NCI-H526 (cell line): ENCODE results near the gene HPCAL1.
A peak's percentile ranks its signal among the peaks of the same experiment; 100 is the strongest.

Source experiments
- DNase-seq, 2 experiments: peaks; one replicate each; lab custom pipeline; 2025; lab: John Stamatoyannopoulos, UW

Gene HPCAL1

DNA sequence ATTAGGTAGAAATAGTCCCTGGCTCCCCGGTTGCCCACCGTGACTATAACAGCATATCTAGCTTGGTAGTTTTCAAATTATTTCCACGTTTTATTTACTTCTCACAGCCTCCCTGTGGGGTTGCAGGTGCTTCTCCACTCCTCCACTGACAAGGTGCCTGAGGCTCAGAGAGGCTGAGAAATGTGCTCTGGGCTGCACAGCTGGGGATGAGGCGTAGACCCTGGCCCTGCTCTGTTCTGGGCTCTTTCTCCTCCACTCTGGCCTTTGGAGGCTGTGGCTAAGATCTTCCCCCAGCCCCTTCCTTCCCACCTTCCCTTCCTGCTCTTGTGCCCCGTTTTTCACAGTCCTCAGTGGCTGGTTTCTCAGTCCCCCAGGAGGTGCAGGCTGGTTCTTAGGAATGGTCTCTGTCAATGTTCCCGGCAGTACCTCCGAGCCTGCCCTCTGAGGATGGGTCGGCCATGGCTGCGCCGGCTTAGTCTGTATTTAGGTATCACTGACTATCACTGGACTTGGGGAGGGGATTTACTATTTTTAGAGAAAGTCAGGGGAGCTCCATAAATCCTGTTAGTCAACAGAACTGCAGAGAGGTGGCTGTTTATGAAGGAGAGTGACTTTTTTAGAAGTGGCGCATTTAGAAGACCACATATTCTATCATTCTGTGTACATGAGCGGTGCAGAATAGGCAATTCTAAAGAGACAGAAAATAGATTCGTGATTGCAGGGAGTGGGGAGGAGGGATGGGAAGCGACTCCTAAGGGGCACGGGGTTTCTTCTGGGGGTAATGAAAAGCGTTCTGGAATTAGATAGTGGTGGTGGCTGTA, 35.0 kb downstream of the HPCAL1 start:
- DNase-seq, result no peak

DNA sequence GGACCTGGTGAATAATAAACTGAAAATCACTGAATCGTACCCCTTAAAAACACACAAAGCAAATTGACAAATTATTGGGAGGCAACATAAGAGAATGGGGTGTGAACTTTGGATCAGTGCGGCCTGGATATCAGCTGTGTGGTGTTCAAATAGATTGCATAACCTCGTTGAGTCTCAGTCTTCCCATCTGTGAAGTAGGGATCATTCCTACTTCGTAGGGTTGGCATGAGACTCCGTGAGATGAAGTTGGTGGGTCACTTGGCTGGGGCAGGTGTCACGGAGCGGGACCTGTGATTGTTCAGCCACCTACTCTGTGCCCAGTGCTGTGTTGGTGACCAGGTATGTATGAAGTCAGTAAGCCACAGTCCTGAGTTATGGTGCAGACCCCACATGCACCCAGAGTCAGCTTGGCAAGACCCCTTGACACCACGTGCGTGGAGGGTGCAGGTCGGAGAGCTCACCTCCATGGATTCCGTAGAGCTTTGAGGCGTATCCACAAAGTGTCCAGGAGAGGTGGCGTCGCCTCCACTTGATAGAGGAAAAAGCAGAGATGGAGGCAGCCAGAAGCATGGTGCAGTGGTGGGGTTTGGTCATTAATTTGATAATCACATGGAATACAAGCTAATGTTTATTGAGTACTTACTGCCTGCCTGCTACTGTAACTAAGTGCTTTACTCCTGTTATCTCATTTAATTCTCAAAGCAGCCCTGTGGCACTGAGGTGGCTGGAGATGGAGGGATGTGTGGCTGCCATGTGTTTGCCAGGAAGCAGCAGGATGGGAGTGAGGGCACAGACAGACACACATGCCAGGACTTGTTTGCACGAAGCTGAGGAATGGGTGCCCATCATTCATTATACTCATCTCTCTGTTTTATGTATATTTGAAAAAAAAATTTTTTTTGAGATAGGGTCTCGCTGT, 35.8 kb downstream of the HPCAL1 start:
- DNase-seq, result no peak

DNA sequence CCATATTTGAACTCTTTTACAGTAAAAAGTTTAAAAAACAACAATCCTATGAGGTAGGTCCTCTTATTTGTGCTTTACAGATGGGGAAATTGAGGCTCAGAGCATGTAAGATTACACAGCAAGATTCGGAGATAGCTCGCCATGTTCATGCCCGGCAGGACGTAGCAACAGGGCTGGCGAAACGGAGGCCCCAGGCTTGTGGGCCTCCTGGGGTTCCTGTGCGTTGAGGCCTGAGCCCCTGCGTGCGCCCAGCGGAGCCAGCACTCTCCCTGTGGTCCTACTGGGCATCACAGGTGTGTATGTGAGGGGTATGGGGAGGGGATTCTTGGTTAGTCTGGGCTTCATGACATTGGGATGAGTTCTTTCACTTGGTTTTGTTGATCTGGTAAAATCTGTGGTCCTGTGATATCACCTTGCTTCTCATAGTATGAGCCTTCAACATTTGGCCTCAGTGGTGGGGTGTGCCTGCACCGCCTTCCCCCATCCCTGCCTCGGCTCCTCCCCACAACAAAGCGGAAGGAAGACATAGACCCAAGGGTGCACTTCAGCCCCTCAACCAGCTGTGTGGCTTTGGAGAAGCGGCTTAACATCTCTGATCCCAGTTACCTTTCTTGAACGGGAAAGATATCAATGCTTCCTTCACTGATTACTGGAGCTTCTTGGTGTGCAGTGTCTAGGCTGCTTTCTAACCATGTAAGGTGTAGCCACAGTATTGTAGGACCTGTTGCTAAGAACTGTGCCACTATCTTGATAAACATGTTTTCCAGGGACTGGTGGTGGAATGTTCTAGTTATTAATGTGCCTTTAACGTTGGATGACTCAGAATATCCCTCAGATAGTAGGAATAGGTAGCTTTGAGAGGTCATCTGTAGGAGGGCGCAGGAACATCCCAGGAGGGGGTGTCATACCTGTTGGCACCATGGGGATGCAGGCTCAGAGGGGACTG, 37.2 kb downstream of the HPCAL1 start:
- no peak for DNase-seq

DNA sequence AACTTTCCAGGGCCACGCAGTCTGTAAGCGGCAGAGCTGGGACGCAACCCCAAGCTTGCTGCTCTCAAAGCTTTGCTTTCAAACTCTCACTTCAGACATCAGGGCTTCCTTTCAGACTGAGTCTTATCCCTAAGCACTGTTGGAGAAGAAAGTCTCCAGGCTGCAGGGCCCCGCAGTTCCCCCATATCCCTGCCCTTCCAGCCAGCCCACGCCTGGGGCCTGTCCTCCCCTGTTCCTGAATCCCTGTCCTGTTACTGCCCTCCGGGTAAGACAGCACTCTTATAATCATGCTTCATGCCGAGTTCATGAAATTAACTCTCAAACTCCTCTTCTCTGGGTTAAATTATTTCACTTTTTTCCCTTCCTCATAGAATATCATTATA, 37.9 kb downstream of the HPCAL1 start:
- no peak for DNase-seq

DNA sequence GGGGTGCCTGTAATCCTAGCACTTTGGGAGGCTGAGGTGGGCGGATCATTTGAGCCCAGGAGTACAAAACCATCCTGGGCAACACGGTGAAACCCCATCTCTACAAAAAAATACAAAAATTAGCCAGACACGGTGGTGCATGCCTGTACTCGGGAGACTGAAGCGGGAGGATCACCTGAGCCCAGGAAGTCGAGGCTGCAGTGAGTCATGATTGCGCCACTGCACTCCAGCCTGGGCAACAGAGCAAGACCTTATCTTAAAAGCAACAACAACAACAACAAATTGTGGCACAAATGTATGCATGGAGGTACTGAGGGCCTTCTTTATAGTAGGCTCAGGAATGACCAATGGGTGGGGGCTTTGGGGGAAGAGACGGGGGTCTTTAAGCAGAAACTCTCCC, 38.5 kb downstream of the HPCAL1 start:
- DNase-seq, result no peak

DNA sequence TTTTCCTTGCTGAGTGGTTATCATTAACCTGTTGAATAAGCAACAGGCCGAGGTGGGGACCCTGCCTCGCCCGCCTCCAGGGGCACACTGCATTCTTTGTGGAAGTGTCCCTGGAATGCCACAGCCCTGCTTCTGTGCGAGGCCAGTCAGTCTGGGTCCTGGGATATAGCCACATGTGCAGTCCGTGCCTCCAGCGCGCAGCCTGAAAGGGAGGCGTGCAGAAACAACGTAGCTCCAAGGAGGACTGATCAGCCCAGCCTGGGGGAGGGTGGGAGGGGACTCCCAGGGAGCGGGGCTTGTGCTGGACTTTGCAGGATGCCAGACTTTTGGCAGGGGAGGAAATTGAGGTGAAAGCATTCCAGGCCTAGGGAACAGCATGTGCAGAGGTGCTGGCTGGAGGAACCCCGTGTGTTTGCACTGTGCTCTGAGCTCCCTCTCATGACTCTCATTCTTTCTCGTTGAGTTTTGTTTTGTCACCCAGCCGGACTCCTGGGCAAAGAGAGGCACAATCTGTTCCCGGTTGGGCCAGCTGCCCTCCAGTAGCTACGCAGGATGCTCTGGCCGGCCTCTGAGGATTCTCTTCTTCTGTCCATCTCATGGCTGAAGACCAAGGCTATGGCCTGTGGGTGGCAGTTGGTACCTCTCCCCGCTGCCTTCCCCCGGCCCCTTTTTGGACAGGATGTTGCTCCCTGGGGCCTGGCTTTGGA, 39.7 kb downstream of the HPCAL1 start:
- DNase-seq, result no peak

DNA sequence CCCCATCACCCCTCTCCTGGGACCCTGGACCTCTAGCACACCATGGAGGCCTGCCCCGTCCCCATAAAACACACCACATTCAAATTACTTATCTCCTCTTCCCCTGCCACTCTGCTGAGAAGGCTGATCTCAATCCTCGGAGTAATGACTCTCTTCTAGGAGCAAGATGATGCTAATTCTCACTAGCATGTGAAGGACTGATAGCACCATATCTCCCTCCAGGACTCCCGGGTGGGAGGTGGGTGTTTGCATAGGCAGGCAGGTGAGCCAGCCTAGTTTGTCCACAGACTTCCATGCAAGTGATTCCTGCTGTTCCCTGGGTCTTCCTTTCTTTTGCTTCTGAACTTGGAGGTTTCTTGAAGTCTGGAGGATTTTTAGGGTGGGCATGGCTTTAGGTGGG, 40.5 kb downstream of the HPCAL1 start:
- DNase-seq, result no peak

DNA sequence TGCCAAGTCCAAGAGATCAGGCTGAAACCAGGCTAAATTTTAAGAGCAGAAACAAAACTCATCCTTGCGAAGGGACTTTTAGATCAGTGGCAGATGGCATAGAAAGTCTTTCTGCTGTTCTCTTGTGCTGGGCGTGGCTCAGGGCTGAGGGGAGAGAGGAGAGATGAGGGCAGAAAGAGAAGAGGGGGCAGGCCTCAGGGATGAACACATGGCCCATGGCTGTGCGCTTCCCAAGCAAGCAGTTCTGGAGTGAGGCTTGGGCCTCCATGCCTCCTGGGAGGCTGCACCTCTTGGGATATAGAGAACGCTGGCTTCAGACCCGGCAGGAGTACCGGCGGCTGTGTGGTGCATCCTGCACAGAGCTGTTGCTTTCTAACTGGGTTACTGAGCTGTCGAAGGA, 41.0 kb downstream of the HPCAL1 start:
- no peak for DNase-seq

DNA sequence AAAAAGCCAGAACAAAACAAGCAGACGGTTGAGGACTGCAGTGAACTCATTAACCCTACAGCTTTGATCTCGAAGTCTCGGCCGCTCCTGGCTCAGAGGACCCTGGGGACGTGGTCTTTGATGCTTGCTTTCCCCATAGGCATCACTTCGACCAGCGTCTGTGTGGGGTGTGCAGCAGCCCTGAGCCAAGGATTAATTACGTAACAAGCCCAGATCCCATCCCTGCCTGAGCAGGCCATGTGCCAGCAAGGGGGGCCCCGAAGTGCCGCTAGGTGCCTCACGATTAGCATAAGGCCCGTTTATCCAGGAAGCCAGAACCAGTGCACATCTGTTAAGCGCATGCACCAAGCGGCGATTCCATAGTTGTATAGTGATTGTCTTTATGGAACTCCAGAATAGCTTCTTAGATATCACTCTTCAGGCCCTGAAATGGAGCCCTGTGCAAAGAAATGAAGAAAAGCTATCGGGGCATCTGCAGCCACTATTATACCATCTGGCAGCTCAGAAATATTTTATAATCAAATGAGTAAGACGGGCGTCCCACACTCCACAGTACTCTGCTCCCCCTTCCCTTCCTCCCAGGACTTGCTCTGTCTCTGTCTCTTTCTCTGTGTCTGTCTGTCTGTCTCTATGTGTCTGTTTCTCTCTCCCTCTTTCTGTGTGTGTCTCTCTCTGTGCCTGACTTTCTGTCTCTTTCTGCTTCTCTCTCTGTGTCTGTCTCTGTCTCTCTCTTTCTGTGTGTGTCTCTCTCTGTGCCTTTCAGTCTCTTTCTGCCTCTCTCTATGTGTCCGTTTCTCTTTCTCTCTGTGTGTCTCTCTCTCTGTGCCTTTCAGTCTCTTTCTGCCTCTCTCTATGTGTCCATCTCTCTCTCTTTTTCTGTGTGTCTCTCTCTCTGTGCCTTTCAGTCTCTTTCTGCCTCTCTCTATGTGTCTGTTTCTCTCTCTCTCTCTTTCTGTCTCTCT, 41.7 kb downstream of the HPCAL1 start:
- peak; percentile 37 to 72 for DNase-seq

DNA sequence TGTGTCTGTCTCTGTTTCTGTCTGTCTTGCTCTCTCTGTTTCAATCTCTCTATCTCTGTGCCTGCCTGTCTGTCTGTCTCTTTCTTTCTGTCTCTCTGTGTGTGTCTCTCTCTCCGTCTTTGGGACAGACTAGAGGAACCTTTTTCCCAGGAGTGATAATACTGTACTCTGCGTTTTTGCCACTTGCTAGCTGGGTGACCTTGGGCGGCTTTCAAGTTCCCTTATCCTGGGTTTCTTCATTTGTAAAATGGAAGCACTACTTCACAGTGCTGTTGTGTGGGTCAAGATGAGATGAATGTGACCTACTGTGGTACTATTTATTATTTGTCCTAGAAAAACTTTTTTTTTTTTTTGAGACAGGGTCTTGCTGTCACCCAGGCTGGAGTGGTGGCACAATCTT, 42.4 kb downstream of the HPCAL1 start:
- no peak for DNase-seq

DNA sequence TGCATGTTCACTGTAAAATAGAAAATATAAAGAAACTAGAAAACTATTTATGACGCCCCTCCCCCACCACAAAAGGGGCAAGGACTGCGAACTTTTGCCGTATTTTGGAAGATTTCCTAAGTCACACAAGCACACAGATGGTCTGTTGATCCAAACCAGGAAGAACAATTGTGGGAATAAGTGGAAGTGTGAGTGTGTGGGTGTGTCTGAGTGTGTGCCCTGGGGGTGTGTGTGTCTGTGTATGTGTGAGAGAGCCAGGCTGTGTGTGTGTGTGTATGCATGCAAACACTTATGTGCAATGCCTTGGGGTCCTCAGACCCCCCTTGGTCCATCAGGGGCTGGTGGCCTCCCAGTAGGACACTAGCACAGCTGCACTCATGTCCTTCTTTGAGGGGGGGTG, 43.1 kb downstream of the HPCAL1 start:
- no peak for DNase-seq

DNA sequence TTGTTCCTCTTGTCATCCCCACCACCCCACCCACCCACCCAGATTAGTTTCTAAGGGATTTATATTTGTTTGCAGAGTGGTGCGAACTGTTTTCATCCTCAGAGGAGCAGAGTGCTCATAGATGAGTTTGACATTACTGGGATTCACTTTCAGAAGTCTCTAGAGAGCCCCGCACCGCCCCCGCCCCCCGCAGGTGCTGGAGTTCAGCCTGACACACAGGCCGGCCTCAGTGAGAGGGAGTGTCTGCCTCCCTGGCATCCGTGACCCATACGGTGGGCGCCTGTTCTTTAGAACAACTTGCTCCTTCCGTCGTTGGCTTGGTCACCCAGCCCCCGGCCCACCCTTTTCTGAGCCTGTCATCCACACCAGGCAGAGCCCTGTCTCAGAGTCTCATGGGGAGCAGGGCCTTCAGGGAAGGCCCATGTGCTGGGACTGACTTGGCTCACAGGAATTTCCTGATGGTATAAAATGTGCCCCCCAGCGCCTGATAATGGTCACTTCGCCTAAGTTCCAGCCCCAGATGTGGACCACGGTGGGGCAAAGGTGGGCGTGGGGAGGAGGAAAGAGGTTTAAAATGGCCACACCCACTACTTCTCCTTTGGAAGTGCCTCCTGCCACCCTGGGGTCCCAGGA, 44.3 kb downstream of the HPCAL1 start:
- DNase-seq, result no peak

DNA sequence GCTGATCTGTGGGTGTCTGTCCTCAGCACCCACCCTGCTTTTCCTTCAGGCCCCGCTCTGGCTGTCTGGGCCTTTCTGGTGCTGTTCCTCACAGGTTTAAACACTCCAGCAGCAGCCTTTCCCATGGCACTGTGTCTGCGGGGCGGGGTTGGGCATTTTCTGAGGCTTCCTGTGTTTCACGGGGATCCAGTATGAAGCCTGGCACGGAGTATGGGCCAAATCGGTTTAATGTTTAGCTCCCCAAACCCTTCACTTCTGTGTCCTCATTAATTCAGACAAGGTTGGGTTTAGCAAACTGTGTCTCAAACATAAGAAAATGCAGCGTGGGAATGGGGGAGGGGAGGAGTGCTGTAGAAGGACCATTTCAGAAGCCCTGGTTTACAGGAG, 44.9 kb downstream of the HPCAL1 start:
- no peak for DNase-seq

DNA sequence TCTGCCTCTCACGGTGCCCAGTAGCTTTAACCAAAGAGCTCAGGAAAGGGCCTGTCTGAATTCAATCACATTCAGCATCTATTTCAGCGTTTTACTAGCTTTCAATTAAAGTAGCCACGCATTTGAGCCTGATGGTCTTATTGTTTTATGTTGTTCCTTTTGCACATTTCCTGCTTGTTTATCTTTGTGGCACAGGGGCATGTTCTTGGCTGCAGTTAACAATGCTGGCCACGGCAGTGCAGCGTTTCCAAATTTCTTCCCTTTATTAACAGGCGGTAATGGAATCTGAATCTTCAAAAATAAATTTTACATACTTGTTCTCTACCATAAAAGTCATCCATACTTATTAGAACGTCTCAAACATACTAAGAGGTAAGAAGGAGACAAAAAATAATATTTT, 46.2 kb downstream of the HPCAL1 start:
- DNase-seq, result no peak

DNA sequence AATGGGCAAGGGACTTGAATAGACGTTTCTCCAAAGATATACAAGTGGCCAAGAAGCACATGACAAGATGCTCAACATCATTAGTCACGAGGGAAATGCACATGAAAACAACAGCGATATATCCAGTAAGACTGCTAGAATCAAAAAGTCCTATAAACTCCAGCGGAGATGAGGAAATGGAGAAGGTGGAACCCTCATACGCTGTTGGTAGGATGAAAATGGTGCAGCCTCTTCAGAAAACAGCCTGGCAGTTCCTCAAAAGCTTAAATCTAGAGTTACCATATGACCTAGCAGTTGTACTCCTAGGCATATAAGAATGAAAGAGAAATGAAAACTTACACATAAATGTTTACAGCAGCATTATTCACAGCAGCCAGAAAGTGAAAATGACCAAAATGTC, 48.1 kb downstream of the HPCAL1 start:
- no peak for DNase-seq

DNA sequence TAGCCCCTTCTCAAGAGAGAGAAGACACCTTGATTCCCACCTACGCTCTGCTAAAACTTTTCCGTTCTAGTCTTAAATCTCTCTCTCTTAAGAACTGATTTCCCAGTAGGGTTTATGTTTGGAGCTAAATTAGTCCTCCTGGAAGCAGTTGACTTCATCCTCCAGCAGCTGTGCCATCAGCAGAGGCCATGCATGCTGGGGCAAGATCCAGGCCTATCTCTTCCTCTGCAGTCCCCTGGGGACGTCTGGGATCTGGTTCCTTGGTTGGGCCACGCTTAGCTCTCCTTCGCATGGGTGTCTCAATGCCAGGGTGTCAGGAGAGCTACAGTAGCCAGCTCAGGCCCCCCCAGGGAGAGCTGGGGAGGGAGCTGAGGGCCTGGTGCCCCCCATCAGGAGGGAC, 49.7 kb downstream of the HPCAL1 start:
- DNase-seq, result peak in 1 of 2 experiments; percentile 33

DNA sequence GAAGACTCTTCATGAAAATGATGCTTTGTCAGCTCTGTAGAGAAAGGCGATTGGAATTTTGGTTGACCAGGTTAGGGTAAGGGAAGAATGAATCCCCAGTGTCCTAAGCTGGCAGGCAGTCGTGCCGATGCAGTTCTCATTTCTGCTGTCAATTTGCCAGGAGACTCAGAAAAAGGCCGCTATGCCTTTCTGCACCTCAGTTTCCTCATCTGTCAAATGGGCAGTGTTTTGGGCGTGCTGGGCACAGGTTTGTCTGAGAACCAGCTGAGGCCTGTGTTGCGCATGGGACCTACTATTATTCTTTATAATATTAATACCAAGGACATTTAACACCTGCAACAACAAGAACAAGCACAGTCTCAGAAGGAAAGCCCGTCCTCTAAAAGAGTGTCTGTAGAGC, 50.3 kb downstream of the HPCAL1 start:
- DNase-seq, result no peak

DNA sequence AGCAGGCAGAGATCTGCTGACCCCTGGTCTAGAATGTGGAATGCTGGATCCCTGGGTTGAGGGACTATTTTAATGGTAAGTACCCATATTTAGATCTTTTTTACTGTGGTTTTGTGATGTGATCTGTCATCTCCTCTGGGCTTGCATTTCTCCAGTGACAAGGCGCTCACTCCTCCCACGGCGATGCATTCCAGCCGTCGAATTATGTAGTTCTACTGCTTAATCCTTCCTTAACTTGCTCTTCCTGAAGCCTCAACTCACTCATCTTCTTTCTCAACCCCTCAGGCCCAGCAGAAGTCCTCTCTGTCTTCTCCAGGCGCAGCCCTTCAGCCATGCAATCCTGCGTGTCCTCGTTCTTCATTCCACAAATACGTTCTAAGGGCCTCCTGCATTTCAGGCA, 51.2 kb downstream of the HPCAL1 start:
- no peak for DNase-seq

DNA sequence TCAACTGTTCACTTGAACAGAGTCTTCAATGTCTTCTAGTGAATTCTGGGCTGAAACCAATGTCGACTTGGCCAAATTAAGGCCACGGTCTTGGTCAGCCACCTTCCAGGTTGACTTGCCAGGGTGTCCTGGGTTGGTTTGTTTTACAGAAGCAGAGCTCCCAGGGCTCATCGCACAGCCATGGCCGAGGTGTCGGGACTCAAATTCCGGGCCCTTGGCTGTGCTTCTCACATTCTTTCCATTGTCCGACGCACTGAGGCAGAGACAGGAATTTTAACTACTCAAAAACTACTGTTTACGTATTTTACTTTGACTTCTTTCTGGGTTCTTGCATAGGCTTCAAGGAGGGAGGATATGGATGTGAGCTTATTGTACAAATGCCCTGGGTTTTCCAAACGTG, 51.7 kb downstream of the HPCAL1 start:
- no peak for DNase-seq
